OCI-LY1 (cell line): Measurements from ENCODE around the gene SMAD3.

ENCODE experiments used
- H2AFZ ChIP-seq: fragments of 200-600 bp; sonication (generic), shearing (Covaris generic); 2 replicates; pipeline ENCODE4 v1.6.0; 2014; ENCODE audit warnings: antibody characterized with exemption, mild to moderate bottlenecking, low read length
- H3F3A ChIP-seq: fragments of 200-600 bp; sonication (generic), shearing (Covaris generic); 2 replicates; pipeline ENCODE4 v1.6.0; 2014; ENCODE audit warnings: mild to moderate bottlenecking, antibody characterized with exemption, low read length, moderate library complexity; ENCODE audit not compliant: insufficient read depth
- H3K27ac ChIP-seq: fragments of 200-600 bp; sonication (generic); 2 replicates; pipeline ENCODE4 v1.5.1; 2014; ENCODE audit warnings: low read length, mixed run types, mild to moderate bottlenecking, low read depth; ENCODE audit not compliant: poor library complexity, severe bottlenecking
- H3K27me3 ChIP-seq: fragments of 200-600 bp; sonication (generic); 2 replicates; pipeline ENCODE4 v1.6.0; 2014; ENCODE audit warnings: antibody characterized with exemption, mild to moderate bottlenecking, low read length, moderate library complexity; ENCODE audit not compliant: insufficient read depth
- H3K36me3 ChIP-seq: fragments of 200-600 bp; sonication (generic); 2 replicates; pipeline ENCODE4 v1.6.1; 2014; ENCODE audit warnings: mild to moderate bottlenecking, antibody characterized with exemption, low read length, moderate library complexity, mixed read lengths; ENCODE audit not compliant: insufficient read depth
- H3K4me1 ChIP-seq: fragments of 200-600 bp; sonication (generic); 2 replicates; pipeline ENCODE4 v1.5.1; 2014; ENCODE audit warnings: mild to moderate bottlenecking, low read length, moderate library complexity; ENCODE audit not compliant: insufficient read depth, severe bottlenecking
- H3K4me2 ChIP-seq: fragments of 200-600 bp; sonication (generic), shearing (Covaris generic); 2 replicates; pipeline ENCODE4 v1.6.1; 2014; ENCODE audit warnings: low read length
- H3K4me3 ChIP-seq: fragments of 200-600 bp; sonication (generic); 2 replicates; pipeline ENCODE4 v1.5.1; 2014; ENCODE audit warnings: low read length, low read depth, mild to moderate bottlenecking, mixed read lengths; ENCODE audit not compliant: poor library complexity, severe bottlenecking
- H3K79me2 ChIP-seq: fragments of 200-600 bp; shearing (Covaris generic); 2 replicates; pipeline ENCODE4 v1.6.1; 2016; ENCODE audit warnings: mixed run types, low read length, mixed read lengths; ENCODE audit not compliant: insufficient read depth
- H3K9ac ChIP-seq: fragments of 200-600 bp; sonication (generic), shearing (Covaris generic); 2 replicates; pipeline ENCODE4 v1.6.1; 2014; ENCODE audit warnings: mild to moderate bottlenecking, low read length, mixed read lengths
- H3K9me2 ChIP-seq: fragments of 200-600 bp; sonication (generic), shearing (Covaris generic); 2 replicates; pipeline ENCODE4 v1.6.1; 2014; ENCODE audit warnings: low read depth, mild to moderate bottlenecking, low read length, mixed read lengths
- H3K9me3 ChIP-seq: fragments of 200-600 bp; shearing (Covaris generic); 2 replicates; pipeline ENCODE4 v1.6.1; 2014; ENCODE audit warnings: low read length, mixed read lengths
- H4K20me1 ChIP-seq: fragments of 200-600 bp; sonication (generic), shearing (Covaris generic); 2 replicates; pipeline ENCODE4 v1.6.0; 2016; ENCODE audit warnings: mild to moderate bottlenecking, low read length; ENCODE audit not compliant: insufficient read depth
- EZH2 ChIP-seq: fragments of 200-600 bp; sonication (generic), shearing (Covaris generic); IDR thresholded peaks from 2 replicates; pipeline ENCODE4 v1.8.0; 2017; ENCODE audit warnings: borderline replicate concordance, mixed run types, mild to moderate bottlenecking, antibody characterized with exemption, low read length, moderate library complexity, mixed read lengths
- TF ChIP-seq, protein P1 (sequence below): fragments of 200-600 bp; sonication (generic), shearing (Covaris generic); IDR thresholded peaks from 2 replicates; pipeline ENCODE4 v1.5.1; 2017; ENCODE audit warnings: mild to moderate bottlenecking, antibody characterized with exemption, low read length, moderate library complexity, mixed read lengths

SMAD3 gene

DNA sequence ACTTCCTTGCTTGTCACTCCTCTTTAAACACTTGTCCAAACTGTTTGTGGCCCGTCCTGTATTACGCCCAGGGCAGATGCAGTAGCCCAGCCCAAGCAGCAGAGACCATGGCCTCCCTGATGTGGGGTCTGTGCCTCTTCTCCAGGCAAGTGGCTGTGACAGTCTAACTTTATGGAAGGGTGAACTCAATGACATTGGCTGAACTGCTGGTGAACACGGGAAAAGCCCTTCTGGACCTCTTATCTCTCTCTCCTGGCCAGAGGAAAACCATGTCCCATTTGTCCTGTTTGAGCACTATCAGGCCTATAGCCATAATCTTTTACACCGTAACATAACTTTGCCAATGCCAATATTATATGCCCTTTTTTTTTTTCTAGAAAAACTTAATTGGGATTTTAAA lies 67.6 kb downstream of the SMAD3 start:
- no peak overlapping the region for H3K4me3 ChIP-seq
- H4K20me1 ChIP-seq = no peaks in the 10 kb centered on the region
- no peaks in the 10 kb centered on the region; the same call in 1 of the 2 replicates for H3K36me3 ChIP-seq
- H3K9me2 ChIP-seq = no peaks in the 10 kb centered on the region
- no peaks in the 10 kb centered on the region for H3F3A ChIP-seq
- H3K27me3 ChIP-seq = no peaks in the 10 kb centered on the region
- TF ChIP-seq, protein P1, sequence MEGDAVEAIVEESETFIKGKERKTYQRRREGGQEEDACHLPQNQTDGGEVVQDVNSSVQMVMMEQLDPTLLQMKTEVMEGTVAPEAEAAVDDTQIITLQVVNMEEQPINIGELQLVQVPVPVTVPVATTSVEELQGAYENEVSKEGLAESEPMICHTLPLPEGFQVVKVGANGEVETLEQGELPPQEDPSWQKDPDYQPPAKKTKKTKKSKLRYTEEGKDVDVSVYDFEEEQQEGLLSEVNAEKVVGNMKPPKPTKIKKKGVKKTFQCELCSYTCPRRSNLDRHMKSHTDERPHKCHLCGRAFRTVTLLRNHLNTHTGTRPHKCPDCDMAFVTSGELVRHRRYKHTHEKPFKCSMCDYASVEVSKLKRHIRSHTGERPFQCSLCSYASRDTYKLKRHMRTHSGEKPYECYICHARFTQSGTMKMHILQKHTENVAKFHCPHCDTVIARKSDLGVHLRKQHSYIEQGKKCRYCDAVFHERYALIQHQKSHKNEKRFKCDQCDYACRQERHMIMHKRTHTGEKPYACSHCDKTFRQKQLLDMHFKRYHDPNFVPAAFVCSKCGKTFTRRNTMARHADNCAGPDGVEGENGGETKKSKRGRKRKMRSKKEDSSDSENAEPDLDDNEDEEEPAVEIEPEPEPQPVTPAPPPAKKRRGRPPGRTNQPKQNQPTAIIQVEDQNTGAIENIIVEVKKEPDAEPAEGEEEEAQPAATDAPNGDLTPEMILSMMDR = no peak
- no peak for TF ChIP-seq EZH2
- peak overlapping the region; percentile 90 for H3K27ac ChIP-seq
- no peak overlapping the region for H2AFZ ChIP-seq
- H3K9me3 ChIP-seq = no peaks in the 10 kb centered on the region
- H3K4me1 ChIP-seq = peaks cover 74% of the 10 kb centered on the region
- peaks cover 32% of the 10 kb centered on the region for H3K79me2 ChIP-seq
- peak overlapping the region; percentile 77; the same call in 1 of the 2 replicates for H3K4me2 ChIP-seq
- no peak overlapping the region; the same call in 1 of the 2 replicates for H3K9ac ChIP-seq

DNA sequence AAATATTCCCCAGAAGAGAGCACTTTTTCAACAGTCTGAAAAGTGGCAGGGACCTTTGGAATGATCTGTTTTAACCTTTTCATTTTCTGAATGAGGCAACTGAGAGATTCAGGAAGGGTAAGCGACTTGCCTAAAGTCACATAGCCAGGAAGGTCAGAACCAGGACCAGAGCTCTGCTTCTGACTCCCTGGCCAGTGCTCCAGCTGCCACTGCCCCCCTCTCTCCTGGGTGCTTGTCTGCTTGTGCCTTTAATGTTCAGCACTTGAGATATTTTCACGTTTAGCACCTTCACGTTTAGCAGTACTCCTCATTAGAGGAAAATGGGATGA lies 68.3 kb downstream of the SMAD3 start:
- Histone ChIP-seq H3K4me3 (peak overlapping the region; percentile 49), H3K4me1 (peaks cover 81% of the 10 kb centered on the region), H2AFZ (no peak overlapping the region), H3K4me2 (peak overlapping the region; percentile 77), H3K79me2 (peaks cover 35% of the 10 kb centered on the region), H3K36me3 (no peaks in the 10 kb centered on the region; the same call in 1 of the 2 replicates), H4K20me1 (no peaks in the 10 kb centered on the region), H3K9me3 (no peaks in the 10 kb centered on the region), H3K9me2 (no peaks in the 10 kb centered on the region), H3F3A (no peaks in the 10 kb centered on the region), H3K27me3 (no peaks in the 10 kb centered on the region), H3K27ac (peak overlapping the region; percentile 90), H3K9ac (peak overlapping the region; percentile 61; the same call in 1 of the 2 replicates)
- TF ChIP-seq EZH2 = no peak
- TF ChIP-seq, protein P1 = no peak

DNA sequence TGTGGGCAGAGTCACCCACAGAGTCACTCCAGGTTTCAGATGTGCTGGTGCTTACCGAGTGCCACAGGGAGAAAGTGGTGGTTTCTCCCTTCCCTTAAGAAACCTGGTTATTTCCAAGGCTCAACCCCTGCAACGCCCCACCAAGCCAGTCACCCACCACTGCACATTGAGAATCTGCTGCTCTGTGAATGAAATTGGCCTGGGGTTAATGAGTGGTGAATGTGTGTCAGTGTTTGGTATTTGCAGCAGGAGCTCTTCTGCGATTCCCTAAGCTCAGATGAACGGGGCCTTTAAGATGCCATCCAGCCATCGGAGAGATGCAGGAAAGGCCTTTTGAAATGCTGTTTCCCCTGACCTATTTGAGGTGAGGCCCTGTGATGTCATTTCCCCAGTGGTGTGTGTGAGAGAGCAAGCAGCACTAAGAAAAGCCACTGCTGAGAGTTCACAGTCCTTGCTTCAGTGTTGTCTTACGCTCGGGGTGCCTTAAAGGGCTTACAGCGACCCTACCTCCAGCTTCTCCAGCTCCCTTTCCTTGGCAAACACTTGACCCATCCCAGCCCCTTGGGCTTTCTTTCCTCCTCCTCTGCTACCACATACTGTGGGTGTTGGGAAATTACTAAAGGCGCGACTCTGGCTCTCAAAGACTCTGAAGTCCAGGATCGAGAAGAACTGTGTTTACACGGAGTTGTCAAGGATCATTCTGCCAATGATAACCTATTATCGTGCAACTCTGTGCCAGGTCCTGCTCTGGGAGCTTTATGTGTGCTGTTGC lies 68.9 kb downstream of the SMAD3 start:
- Histone ChIP-seq H3F3A (no peaks in the 10 kb centered on the region), H3K9me3 (no peaks in the 10 kb centered on the region), H3K4me3 (peak overlapping the region; percentile 49), H3K27me3 (no peaks in the 10 kb centered on the region), H4K20me1 (no peaks in the 10 kb centered on the region), H3K79me2 (peaks cover 41% of the 10 kb centered on the region), H3K4me2 (peak overlapping the region; percentile 77), H3K36me3 (no peaks in the 10 kb centered on the region; the same call in 1 of the 2 replicates), H2AFZ (no peak overlapping the region), H3K27ac (peak overlapping the region; percentile 90), H3K4me1 (peaks cover 86% of the 10 kb centered on the region), H3K9ac (peak overlapping the region; percentile 61), H3K9me2 (no peaks in the 10 kb centered on the region)
- no peak for TF ChIP-seq EZH2
- TF ChIP-seq, protein P1 = no peak
